Mesenchymal stem cell (in vitro differentiated cells and primary cell): ENCODE measurements around the gene ABCA2.

Experiments
- DNase-seq: peaks from one replicate; pipeline ENCODE4 v3.0.0-alpha.2; 2013
- H2AFZ ChIP-seq: one replicate; pipeline ENCODE4 v1.6.1; 2013; ENCODE audit warnings: low read depth, mild to moderate bottlenecking, control low read depth, inconsistent platforms, low read length, moderate library complexity
- H2AK5ac ChIP-seq: 2 replicates; pipeline ENCODE4 v1.6.1; 2013; ENCODE audit warnings: low read length, moderate library complexity, mild to moderate bottlenecking, inconsistent platforms; ENCODE audit not compliant: severe bottlenecking
- H2BK120ac ChIP-seq: one replicate; pipeline ENCODE4 v1.6.1; 2013; ENCODE audit warnings: low read depth, mild to moderate bottlenecking, inconsistent platforms, low read length, moderate library complexity
- H2BK12ac ChIP-seq, 2 experiments: one replicate each; pipeline ENCODE4 v1.6.1; 2013; ENCODE audit warnings: inconsistent platforms in 2 of 2, low read length in 2 of 2, mild to moderate bottlenecking in 2 of 2, moderate library complexity in 2 of 2, control low read depth in 1 of 2
- H2BK15ac ChIP-seq: one replicate; pipeline ENCODE4 v1.6.1; 2013; ENCODE audit warnings: mild to moderate bottlenecking, low read depth, inconsistent platforms; ENCODE audit not compliant: poor library complexity, severe bottlenecking
- H2BK5ac ChIP-seq: 2 replicates; pipeline ENCODE4 v1.6.1; 2013; ENCODE audit warnings: low read depth, mild to moderate bottlenecking, low read length, control low read depth, inconsistent platforms; ENCODE audit not compliant: poor library complexity, severe bottlenecking
- H3K14ac ChIP-seq, 2 experiments: one replicate each; pipeline ENCODE4 v1.6.1; 2013; ENCODE audit warnings: inconsistent platforms in 2 of 2, low read length in 2 of 2, control low read depth in 1 of 2, mild to moderate bottlenecking in 1 of 2, moderate library complexity in 1 of 2
- H3K18ac ChIP-seq, 2 experiments: one replicate each; pipeline ENCODE4 v1.6.1; 2013; ENCODE audit warnings: inconsistent platforms in 2 of 2, low read length in 2 of 2, control low read depth in 1 of 2, low read depth in 1 of 2, mild to moderate bottlenecking in 1 of 2
- H3K23ac ChIP-seq, 2 experiments: one replicate each; pipeline ENCODE4 v1.6.1; 2013; ENCODE audit warnings: inconsistent platforms in 2 of 2, low read length in 2 of 2, mild to moderate bottlenecking in 2 of 2, moderate library complexity in 2 of 2, control low read depth in 1 of 2
- H3K27ac ChIP-seq: 2 replicates; pipeline ENCODE4 v1.5.1; 2013; ENCODE audit warnings: mild to moderate bottlenecking, moderate library complexity, low read length, control low read depth, inconsistent platforms; ENCODE audit not compliant: poor library complexity, severe bottlenecking
- H3K27me3 ChIP-seq, 2 experiments: 2 replicates each; pipeline versions ENCODE4 v1.6.1 to v1.7.0; 2013; ENCODE audit warnings: low read length in 2 of 2, mild to moderate bottlenecking in 2 of 2, moderate library complexity in 2 of 2, control low read depth in 1 of 2, inconsistent platforms in 1 of 2; ENCODE audit not compliant: control insufficient read depth in 1 of 2, insufficient read depth in 1 of 2
- H3K36me3 ChIP-seq, 2 experiments: 2 replicates each; pipeline versions ENCODE4 v1.6.1 to v1.7.0; 2013; ENCODE audit warnings: low read length in 2 of 2, control low read depth in 1 of 2, inconsistent platforms in 1 of 2, low read depth in 1 of 2, mild to moderate bottlenecking in 1 of 2; ENCODE audit not compliant: insufficient read depth in 2 of 2, control insufficient read depth in 1 of 2
- H3K4ac ChIP-seq, 2 experiments: one replicate each; pipeline ENCODE4 v1.6.1; 2013; ENCODE audit warnings: inconsistent platforms in 2 of 2, low read length in 2 of 2, mild to moderate bottlenecking in 2 of 2, moderate library complexity in 2 of 2, control low read depth in 1 of 2, low read depth in 1 of 2
- H3K4me1 ChIP-seq: 2 replicates; pipeline ENCODE4 v1.6.1; 2013; ENCODE audit warnings: low read depth, low read length, control low read depth; ENCODE audit not compliant: control insufficient read depth, insufficient read depth
- H3K4me2 ChIP-seq: 2 replicates; pipeline ENCODE4 v1.6.1; 2013; ENCODE audit warnings: low read length, mild to moderate bottlenecking, inconsistent platforms; ENCODE audit not compliant: poor library complexity, severe bottlenecking
- H3K4me3 ChIP-seq, 2 experiments: 2 replicates each; pipeline versions ENCODE4 v1.5.1 to v1.7.0; 2013; ENCODE audit warnings: low read length in 2 of 2, mild to moderate bottlenecking in 2 of 2, control low read depth in 1 of 2, low read depth in 1 of 2; ENCODE audit not compliant: insufficient read depth in 1 of 2
- H3K79me1 ChIP-seq: replicated peaks from 2 replicates; pipeline ENCODE4 v1.6.1; 2013; ENCODE audit warnings: mild to moderate bottlenecking, control low read depth, low read length, inconsistent platforms; ENCODE audit not compliant: poor library complexity, severe bottlenecking
- H3K9ac ChIP-seq: 2 replicates; pipeline ENCODE4 v1.7.0; 2013; ENCODE audit warnings: mild to moderate bottlenecking, low read length, moderate library complexity
- H3K9me3 ChIP-seq: 2 replicates; pipeline ENCODE4 v1.7.0; 2013; ENCODE audit warnings: mild to moderate bottlenecking, low read length; ENCODE audit not compliant: control insufficient read depth
- H4K8ac ChIP-seq: one replicate; pipeline ENCODE4 v1.6.1; 2013; ENCODE audit warnings: inconsistent platforms, mild to moderate bottlenecking, low read length, moderate library complexity
- H4K91ac ChIP-seq: one replicate; pipeline ENCODE4 v1.6.1; 2013; ENCODE audit warnings: mild to moderate bottlenecking, low read length, inconsistent platforms
- WGBS: methylation state at CpG from one replicate; pipeline ENCODE4 v1.1.7; 2013; ENCODE audit warnings: mixed read lengths; 5-methylcytosine and 5-hydroxymethylcytosine counted together

The ABCA2 gene

GRCh38 chr9:137013571-137013940 lies 14.5 kb downstream of the ABCA2 start:
- H2AFZ ChIP-seq = no peak overlapping the region
- H3K4ac ChIP-seq = no peak overlapping the region
- H3K9ac ChIP-seq = no peak overlapping the region
- H3K4me2 ChIP-seq = no peak overlapping the region
- no peak overlapping the region for H3K18ac ChIP-seq
- no peak overlapping the region for H2BK15ac ChIP-seq
- no peak overlapping the region for H2BK120ac ChIP-seq
- H3K36me3 ChIP-seq = peaks cover 21 to 86% of the 10 kb centered on the region in 2 experiments
- H3K9me3 ChIP-seq = no peaks in the 10 kb centered on the region
- no peak overlapping the region for H3K23ac ChIP-seq
- DNase-seq = no peak
- no peak overlapping the region for H3K4me3 ChIP-seq
- peaks cover 11% of the 10 kb centered on the region for H3K4me1 ChIP-seq
- no peak overlapping the region for H2BK12ac ChIP-seq
- H3K27me3 ChIP-seq = no peaks in the 10 kb centered on the region
- no peak overlapping the region for H2AK5ac ChIP-seq
- H3K79me1 ChIP-seq = no peaks in the 10 kb centered on the region
- H3K27ac ChIP-seq = no peak overlapping the region
- H4K91ac ChIP-seq = no peak overlapping the region
- 92% methylated on average over 20 of the region's 20 CpGs for WGBS
- H2BK5ac ChIP-seq = no peak overlapping the region
- no peak overlapping the region for H3K14ac ChIP-seq
- H4K8ac ChIP-seq = no peak overlapping the region

- Histone ChIP-seq H2AK5ac (no peak overlapping the region), H3K4me3 (no peak overlapping the region), H3K18ac (no peak overlapping the region), H3K4me1 (peaks cover 17% of the 10 kb centered on the region), H3K27me3 (no peaks in the 10 kb centered on the region), H3K9ac (no peak overlapping the region), H2BK15ac (no peak overlapping the region), H3K14ac (no peak overlapping the region), H3K4ac (no peak overlapping the region), H3K9me3 (no peaks in the 10 kb centered on the region), H3K4me2 (no peak overlapping the region), H4K8ac (no peak overlapping the region), H2BK120ac (peak overlapping the region; percentile 50), H3K36me3 (peaks cover 21 to 90% of the 10 kb centered on the region in 2 experiments), H2AFZ (no peak overlapping the region), H3K23ac (no peak overlapping the region), H3K27ac (no peak overlapping the region), H3K79me1 (no peaks in the 10 kb centered on the region), H4K91ac (peak overlapping the region; percentile 22), H2BK5ac (no peak overlapping the region), H2BK12ac (no peak overlapping the region)
- whole genome bisulfite sequencing = 75% methylated on average over 53 of the region's 67 CpGs
- DNase-seq = no peak
Measured at GRCh38 chr9:137012694-137013570, 15.1 kb downstream of the ABCA2 start.

- Histone ChIP-seq H2BK120ac (no peak overlapping the region), H4K8ac (no peak overlapping the region), H3K4me2 (no peak overlapping the region), H3K9ac (no peak overlapping the region), H4K91ac (peak overlapping the region; percentile 53), H2AFZ (no peak overlapping the region), H2BK12ac (no peak overlapping the region), H3K9me3 (no peaks in the 10 kb centered on the region), H3K23ac (no peak overlapping the region), H3K79me1 (no peaks in the 10 kb centered on the region), H3K14ac (no peak overlapping the region), H3K4ac (no peak overlapping the region), H3K27ac (no peak overlapping the region), H3K18ac (no peak overlapping the region), H2BK15ac (no peak overlapping the region), H3K27me3 (no peaks in the 10 kb centered on the region), H3K4me1 (peaks cover 25% of the 10 kb centered on the region), H3K36me3 (peaks cover 17 to 82% of the 10 kb centered on the region in 2 experiments), H3K4me3 (no peak overlapping the region), H2AK5ac (no peak overlapping the region), H2BK5ac (no peak overlapping the region)
- DNase-seq = no peak
- 94% methylated on average over 32 of the region's 39 CpGs for WGBS
Measured at GRCh38 chr9:137011907-137012675, 15.9 kb downstream of the ABCA2 start.

- H3K14ac ChIP-seq = no peak overlapping the region
- no peaks in the 10 kb centered on the region for H3K79me1 ChIP-seq
- no peak overlapping the region for H3K27ac ChIP-seq
- H4K8ac ChIP-seq = no peak overlapping the region
- no peak overlapping the region for H3K4ac ChIP-seq
- H2AFZ ChIP-seq = no peak overlapping the region
- H3K18ac ChIP-seq = no peak overlapping the region
- no peak overlapping the region for H3K23ac ChIP-seq
- H2BK15ac ChIP-seq = no peak overlapping the region
- no peaks in the 10 kb centered on the region for H3K27me3 ChIP-seq
- H2BK5ac ChIP-seq = no peak overlapping the region
- H3K4me2 ChIP-seq = no peak overlapping the region
- no peak overlapping the region for H3K4me3 ChIP-seq
- H3K9me3 ChIP-seq = no peaks in the 10 kb centered on the region
- no peak overlapping the region for H2AK5ac ChIP-seq
- H3K9ac ChIP-seq = no peak overlapping the region
- no peak overlapping the region for H2BK12ac ChIP-seq
- 97% methylated on average over 24 of the region's 24 CpGs for WGBS
- H4K91ac ChIP-seq = no peak overlapping the region
- H3K4me1 ChIP-seq = peaks cover 29% of the 10 kb centered on the region
- DNase-seq = no peak
- peaks cover 11 to 72% of the 10 kb centered on the region in 2 experiments for H3K36me3 ChIP-seq
- no peak overlapping the region for H2BK120ac ChIP-seq
Measured at GRCh38 chr9:137011156-137011555, 16.9 kb downstream of the ABCA2 start.
